Effector memory CD8-positive, alpha-beta T cell (primary cell): Measurements from ENCODE around the gene TMED4.

Source experiments
- ATAC-seq: fragments of 150-1000 bp; cut with Tn5 transposase; replicated peaks from 2 replicates; pipeline ENCODE4 v1.10.0; 2021; ENCODE audit warnings: mild to moderate bottlenecking, moderate library complexity
- DNase-seq, 3 experiments: peaks; one replicate each; pipeline ENCODE4 v3.0.0; 2021
- H3K27ac Mint-ChIP-seq, 2 donors: one replicate each; pipeline ENCODE4 v1.8.0; 2022; ENCODE audit warnings: mild to moderate bottlenecking in 2 of 2, mixed read lengths in 2 of 2, moderate library complexity in 2 of 2
- H3K27me3 Mint-ChIP-seq, 2 donors: one replicate each; pipeline ENCODE4 v1.8.0; 2022; ENCODE audit warnings: mixed read lengths in 2 of 2
- H3K36me3 Mint-ChIP-seq: one replicate; pipeline ENCODE4 v1.8.0; 2022; ENCODE audit warnings: mild to moderate bottlenecking, moderate library complexity, mixed read lengths; ENCODE audit not compliant: insufficient read depth
- H3K4me1 Mint-ChIP-seq, 2 donors: one replicate each; pipeline ENCODE4 v1.8.0; 2022; ENCODE audit warnings: low read depth in 2 of 2, mixed read lengths in 2 of 2
- H3K4me3 Mint-ChIP-seq, 2 donors: one replicate each; pipeline ENCODE4 v1.8.0; 2022; ENCODE audit warnings: mild to moderate bottlenecking in 2 of 2, mixed read lengths in 2 of 2, moderate library complexity in 2 of 2
- H3K9me3 Mint-ChIP-seq, 2 donors: one replicate each; pipeline ENCODE4 v1.8.0; 2022; ENCODE audit warnings: mixed read lengths in 2 of 2
- total RNA-seq, 9 experiments: gene quantifications; one replicate each; lab custom pipeline; 2026; lab: John Stamatoyannopoulos, UW

The TMED4 gene
- total RNA-seq, result 95.7 to 160 (median 129) reads per million in 9 experiments

DNA sequence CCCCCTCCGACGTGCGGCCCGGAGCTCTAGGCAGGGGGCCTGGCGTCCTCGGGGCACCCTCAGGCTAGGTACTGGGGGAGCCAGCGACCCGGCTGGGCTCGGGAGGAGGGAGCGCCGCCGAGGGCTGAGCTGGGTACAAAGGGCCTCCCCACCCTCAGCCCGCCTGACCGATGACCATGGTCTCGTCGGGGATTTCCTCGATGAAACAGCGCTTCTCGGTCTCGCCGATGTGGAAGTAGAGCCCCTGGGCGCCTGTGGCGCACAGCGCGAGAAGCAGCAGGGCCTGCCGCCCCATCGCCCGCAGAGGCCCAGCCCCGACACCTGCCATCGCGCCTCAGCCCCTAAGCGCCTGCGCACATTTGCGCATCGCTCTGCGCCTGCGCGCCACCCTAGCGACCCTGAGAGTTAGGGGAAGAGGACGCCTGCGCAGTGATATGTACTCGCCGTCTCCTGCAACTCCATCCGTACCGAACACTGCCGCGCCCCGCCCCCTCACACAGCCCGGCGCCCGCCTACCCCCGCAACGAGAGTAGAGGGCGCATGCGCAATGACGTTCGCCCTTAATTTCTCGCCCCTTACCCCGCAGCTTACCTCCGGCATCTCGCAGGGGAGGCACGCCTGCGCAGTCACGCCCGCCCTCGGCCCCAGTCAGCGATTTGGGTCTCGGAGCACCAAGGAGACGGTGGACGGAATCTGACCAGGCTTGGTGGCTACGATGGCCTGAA, at the start of gene TMED4:
Gene TMED4, minus strand, starts transcription at position 353 of the 725 bp plus-strand sequence. Its CDS starts 25 bp downstream, at position 328.
- Mint-ChIP-seq H3K4me3 (peak within 1 kb of the TSS; percentile 81 to 82), H3K9me3 (no peaks in the 10 kb centered on the region), H3K27ac (peak within 1 kb of the TSS; percentile 94 to 96), H3K4me1 (peaks cover 25 to 33% of the 10 kb centered on the region in 2 donors), H3K36me3 (peaks cover 53% of the 10 kb centered on the region), H3K27me3 (no peaks in the 10 kb centered on the region)
- DNase-seq, result peak; percentile 100
- ATAC-seq, result peak; percentile 82

DNA sequence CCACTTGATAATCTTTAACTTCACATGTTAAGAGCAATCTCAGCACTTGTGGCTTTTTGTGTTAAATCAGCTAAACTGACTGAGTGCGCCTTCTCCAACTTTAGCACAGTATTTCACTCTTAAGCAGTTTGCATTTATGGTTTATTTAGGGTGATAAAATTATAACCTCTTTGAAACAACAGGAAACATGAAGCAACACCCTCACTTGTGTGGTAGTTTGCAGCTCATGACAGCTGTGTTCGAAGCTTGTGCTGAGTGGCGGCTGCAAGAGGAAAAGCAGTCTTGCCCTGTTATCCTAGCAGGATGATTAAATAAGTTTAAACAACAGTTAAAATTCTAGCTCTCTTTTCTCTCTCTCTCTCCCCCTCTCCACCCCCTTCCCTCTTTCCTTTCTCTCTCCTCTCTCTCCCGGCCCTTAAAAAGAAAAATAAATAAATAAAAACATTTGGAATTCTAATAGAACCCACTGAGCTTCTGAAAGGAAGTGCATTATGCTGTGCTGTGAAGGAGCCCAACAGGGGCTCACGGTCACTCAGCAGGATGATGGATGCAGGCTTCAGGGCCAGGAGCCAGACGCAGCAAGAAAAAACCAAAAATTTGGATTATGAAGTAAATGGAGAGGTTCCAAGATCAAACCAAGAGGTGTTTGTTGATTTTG, 49.6 kb upstream of the TMED4 start:
- Mint-ChIP-seq H3K27ac (peak overlapping the region; percentile 95 to 99), H3K4me3 (peak overlapping the region; percentile 74 to 75), H3K36me3 (peaks cover 71% of the 10 kb centered on the region), H3K27me3 (no peaks in the 10 kb centered on the region), H3K4me1 (peaks cover 70 to 72% of the 10 kb centered on the region in 2 donors), H3K9me3 (no peaks in the 10 kb centered on the region)
- peak; percentile 53 to 61 (median 57) for DNase-seq
- peak; percentile 56 for ATAC-seq

DNA sequence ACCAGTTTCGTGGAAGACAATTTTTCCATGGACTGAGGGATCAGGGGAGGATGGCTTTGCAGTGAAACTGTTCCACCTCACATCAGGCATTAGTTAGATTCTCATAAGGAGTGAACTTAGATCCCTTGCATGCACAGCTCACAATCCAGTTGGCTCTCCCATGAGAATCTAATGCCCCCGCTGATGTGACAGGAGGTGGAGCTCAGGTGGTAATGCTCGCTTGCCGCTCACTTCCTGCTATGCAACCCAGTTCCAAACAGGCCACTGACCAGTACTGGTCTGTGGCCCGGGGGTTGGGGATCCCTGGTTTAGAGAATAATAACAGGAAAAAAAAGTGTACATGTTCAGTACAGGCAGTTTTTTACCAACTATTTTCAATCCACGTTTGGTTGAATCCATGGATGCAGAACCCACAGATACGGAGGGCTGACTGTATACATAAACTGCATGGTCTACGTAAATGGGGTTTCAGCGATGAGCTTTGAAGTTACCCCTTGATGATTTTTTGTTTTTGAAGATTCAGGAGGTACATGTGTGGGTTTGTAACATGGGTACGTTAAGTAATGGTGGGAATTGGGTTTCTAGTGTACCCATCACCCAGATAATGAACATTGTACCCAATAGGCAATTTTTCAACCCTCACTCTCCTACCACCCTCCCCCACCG, 48.9 kb upstream of the TMED4 start:
- DNase-seq (no peak), ATAC-seq (no peak)
- Mint-ChIP-seq H3K9me3 (no peaks in the 10 kb centered on the region), H3K36me3 (peaks cover 77% of the 10 kb centered on the region), H3K4me1 (peaks cover 67 to 74% of the 10 kb centered on the region in 2 donors), H3K27me3 (no peaks in the 10 kb centered on the region), H3K27ac (peak overlapping the region; percentile 95 to 99), H3K4me3 (peak overlapping the region; percentile 74 to 75)

DNA sequence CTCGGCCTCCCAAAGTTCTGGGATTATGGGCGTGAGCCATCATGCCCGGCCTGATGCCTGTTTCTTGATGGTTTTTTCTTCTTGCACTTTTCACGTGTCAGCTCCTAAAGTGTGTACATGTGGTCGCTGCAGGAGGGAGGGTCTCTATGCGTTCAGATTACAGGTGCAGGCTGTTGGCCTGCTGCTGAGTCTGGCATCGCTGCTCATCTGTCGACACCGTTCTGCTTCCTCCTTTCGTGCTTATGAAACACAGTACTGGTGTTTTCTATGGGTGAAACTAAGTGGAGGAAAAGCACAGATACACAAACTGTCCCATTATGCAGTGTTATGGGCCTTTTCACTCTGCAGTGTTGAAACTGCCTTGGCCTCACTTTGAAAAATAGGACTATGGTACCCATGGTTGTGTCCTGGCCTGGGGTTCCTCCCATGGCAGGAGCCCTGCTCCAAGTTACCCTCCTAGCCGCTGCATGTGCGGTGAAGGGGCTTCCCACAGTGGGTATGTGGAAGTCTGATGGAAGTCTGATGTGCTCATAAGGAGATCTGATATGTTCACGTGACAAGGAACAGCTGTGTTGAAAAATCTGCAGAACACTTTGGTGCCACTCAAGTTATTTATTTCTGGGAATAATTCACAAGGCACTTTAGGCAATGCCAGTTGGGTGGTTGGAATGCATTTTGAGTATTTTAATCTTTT, 47.9 kb upstream of the TMED4 start:
- Mint-ChIP-seq H3K4me1 (peaks cover 69 to 72% of the 10 kb centered on the region in 2 donors), H3K4me3 (peak overlapping the region; percentile 74 to 75), H3K36me3 (peaks cover 79% of the 10 kb centered on the region), H3K9me3 (no peaks in the 10 kb centered on the region), H3K27ac (peak overlapping the region; percentile 95 to 99), H3K27me3 (no peaks in the 10 kb centered on the region)
- DNase-seq, result no peak
- no peak for ATAC-seq

DNA sequence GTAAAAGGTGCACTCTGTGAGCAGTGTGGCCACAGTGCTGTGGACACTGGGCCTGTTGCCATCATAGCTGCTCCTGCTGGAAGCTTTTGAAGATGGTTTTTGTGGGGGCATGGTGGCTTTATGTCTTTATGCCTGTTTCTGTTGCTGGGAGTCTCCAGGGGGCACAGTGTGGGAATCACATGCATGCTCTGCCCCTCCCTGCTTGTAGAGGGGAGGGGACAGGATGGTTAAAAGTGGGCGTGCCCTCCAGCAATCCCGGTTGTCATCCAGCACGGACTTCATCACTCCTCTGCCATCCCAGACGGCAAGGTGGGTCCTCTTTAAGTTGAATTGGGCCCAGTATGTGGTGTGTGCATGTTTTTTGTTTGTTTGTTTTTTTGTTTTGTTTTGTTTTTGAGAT, 44.6 kb upstream of the TMED4 start:
- DNase-seq (no peak), ATAC-seq (no peak)
- Mint-ChIP-seq H3K9me3 (no peaks in the 10 kb centered on the region), H3K27ac (peak overlapping the region; percentile 82 to 91), H3K4me1 (peaks cover 70 to 75% of the 10 kb centered on the region in 2 donors), H3K27me3 (no peaks in the 10 kb centered on the region), H3K4me3 (peak overlapping the region; percentile 31 to 69), H3K36me3 (peaks cover 66% of the 10 kb centered on the region)

DNA sequence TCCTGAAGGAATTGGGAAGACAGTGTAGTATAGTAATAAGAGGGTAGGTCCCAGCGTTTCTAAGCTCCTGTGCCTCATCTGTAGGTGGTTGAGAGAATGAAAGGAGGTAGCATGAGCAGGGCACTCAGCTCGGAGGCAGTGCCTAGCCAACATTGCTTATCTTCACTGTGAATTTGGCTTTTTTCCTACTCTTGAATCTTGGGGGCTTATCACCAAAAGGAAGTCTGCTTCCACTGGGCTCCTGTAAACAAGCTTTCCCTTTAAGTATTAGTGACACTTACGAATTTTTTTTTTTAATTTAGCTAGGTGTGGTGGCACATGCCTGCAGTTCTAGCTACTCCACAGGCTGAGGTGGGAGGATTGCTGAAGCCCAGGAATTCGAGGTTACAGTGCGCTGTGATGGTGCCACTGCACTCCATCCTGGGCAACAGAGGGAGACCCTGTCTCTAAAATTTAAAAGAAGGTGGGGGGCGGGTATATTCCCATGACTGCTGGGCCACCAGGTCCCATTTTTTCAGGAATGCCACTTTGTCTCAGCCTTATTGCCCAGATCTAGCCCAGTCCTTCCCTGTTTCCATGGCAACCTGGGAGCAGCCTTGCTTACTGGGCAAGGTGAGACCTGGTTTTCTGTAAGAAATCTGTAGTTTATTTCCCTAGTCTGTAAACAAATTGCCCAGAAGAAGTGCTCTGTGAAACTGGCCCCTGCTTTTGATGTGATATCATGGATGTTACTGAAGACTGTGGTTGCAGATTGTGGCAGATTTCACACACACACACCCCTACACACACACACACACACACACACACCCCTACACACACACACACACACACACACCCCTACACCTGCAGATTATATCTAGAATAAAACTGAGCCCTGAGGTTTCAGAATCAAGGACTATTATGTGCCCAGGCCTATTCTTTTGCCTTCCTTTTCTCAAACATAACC, 43.8 kb upstream of the TMED4 start:
- Mint-ChIP-seq H3K9me3 (no peaks in the 10 kb centered on the region), H3K4me1 (peaks cover 69 to 75% of the 10 kb centered on the region in 2 donors), H3K36me3 (peaks cover 65% of the 10 kb centered on the region), H3K4me3 (peak overlapping the region; percentile 57 to 69), H3K27ac (peak overlapping the region; percentile 82 to 91), H3K27me3 (no peaks in the 10 kb centered on the region)
- ATAC-seq, result peak; percentile 16
- no peak for DNase-seq

DNA sequence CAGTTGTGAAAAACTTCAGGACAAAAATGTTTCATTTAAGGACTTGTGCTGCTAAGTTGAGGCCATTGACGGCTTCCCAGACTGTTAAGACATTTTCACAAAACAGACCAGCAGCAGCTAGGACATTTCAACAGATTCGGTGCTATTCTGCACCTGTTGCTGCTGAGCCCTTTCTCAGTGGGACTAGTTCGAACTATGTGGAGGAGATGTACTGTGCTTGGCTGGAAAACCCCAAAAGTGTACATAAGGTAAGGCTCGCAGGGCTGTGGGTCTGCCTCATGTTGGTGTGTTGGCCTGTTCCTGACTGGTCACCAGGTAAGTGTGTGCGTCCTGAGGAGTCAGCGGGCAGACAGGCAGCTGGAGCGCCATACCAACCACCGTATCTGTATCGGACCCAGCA, 42.3 kb upstream of the TMED4 start:
- Mint-ChIP-seq H3K4me1 (peaks cover 66 to 74% of the 10 kb centered on the region in 2 donors), H3K36me3 (peaks cover 53% of the 10 kb centered on the region), H3K27ac (peak overlapping the region; percentile 82 to 91), H3K4me3 (peak overlapping the region; percentile 57 to 69), H3K27me3 (no peaks in the 10 kb centered on the region), H3K9me3 (no peaks in the 10 kb centered on the region)
- DNase-seq (no peak), ATAC-seq (peak; percentile 34)

DNA sequence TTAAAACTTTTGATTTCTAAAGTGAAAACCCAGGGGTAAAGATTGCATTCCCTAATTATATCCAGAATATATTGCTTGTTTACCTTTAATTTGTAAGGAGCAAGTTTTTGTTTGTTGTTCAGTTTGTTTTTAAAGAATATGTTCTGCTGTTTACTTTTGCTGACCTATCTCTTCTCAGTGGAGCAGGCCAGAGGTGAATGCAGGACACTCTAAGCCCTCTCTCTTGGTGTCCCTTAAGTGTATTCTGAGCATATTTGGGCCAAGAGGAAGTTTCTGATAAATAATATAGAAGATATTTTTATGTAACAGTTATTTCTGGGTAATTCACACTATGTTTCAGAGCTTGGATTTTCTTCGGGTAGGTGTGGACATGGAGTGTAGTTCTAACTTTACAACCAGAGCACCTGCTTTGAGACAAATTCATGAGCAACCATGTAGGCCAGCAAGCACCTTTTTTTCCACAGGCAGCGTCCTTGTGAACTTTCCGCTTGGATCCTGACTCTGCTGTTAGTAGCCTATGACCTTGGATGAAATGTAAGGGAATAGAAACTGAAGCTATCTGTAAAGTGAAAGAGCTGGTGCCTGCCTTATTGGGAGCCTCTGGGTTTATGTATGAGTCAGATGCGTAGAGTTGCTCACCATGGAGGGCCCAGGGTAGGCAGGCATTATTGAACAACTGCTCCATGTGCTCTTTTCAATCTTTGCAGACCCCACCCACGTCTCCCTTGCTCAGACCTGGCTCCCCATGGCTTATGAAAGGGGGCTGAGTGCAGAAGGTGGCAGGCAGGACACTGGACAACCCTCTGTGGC, 40.5 kb upstream of the TMED4 start:
- H3K4me1 Mint-ChIP-seq, result peaks cover 72 to 83% of the 10 kb centered on the region in 2 donors
- H3K27me3 Mint-ChIP-seq, result no peaks in the 10 kb centered on the region
- peak; percentile 34 for ATAC-seq
- H3K27ac Mint-ChIP-seq, result peak overlapping the region; percentile 82 to 91
- H3K36me3 Mint-ChIP-seq, result peaks cover 56% of the 10 kb centered on the region
- peak overlapping the region; percentile 57 to 69 for H3K4me3 Mint-ChIP-seq
- H3K9me3 Mint-ChIP-seq, result no peaks in the 10 kb centered on the region
- DNase-seq, result no peak

DNA sequence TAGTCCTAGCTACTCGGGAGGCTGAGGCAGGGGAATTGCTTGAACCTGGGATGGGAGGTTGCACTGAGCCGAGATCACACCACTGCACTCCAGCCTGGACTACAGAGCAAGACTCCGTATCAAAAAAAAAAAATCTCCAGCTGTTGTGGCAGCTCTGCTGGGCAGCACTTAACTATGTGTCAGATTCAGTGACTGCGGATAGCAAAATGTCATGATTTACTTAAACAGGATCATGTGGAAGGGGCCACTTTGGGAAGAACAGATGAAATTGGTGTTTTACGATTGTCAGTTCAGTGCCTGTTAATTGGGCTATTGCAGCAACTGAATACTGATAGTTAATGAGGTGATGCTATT, 39.7 kb upstream of the TMED4 start:
- peaks cover 76 to 90% of the 10 kb centered on the region in 2 donors for H3K4me1 Mint-ChIP-seq
- H3K27ac Mint-ChIP-seq, result peak overlapping the region; percentile 82 to 91
- DNase-seq, result no peak
- ATAC-seq, result no peak
- no peaks in the 10 kb centered on the region for H3K27me3 Mint-ChIP-seq
- H3K36me3 Mint-ChIP-seq, result peaks cover 51% of the 10 kb centered on the region
- no peaks in the 10 kb centered on the region for H3K9me3 Mint-ChIP-seq
- peak overlapping the region in 1 of 2 donors; percentile 57 for H3K4me3 Mint-ChIP-seq

DNA sequence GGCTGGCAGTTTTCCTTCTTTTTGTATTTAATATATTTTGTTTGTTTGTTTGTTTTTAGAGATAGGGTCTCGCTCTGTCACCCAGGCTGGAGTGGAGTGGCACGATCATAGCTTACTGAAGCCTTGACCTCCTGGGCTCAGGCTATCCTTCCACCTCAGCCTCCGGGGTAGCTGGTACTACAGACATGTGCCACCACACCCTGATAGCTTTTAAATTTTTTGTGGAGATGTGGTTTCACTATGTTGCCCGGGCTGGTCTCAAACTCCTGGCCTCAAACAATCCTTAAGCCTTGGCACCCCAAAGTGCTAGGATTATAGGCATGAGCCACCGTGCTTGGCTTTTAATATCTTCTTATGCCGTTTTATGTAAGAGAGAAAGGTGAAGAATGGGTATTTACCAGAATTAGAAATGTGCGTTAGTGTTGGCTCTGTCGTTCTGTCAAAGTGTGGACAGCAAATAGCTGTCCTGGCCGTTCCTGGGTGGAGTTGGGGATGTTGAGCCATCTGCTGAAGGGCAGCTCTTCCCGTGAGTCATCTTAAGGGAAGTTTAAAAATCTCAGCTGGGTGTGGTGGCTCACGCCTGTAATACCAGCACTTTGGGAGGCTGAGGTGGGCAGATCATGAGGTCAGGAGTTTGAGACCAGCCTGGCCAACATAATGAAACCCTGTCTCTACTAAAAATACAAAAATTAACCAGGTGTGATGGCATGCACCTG, 39.2 kb upstream of the TMED4 start:
- Mint-ChIP-seq H3K27me3 (no peaks in the 10 kb centered on the region), H3K9me3 (no peaks in the 10 kb centered on the region), H3K4me3 (peak overlapping the region in 1 of 2 donors; percentile 57), H3K4me1 (peaks cover 71 to 86% of the 10 kb centered on the region in 2 donors), H3K27ac (peak overlapping the region; percentile 48 to 91), H3K36me3 (peaks cover 46% of the 10 kb centered on the region)
- ATAC-seq (no peak), DNase-seq (no peak)

DNA sequence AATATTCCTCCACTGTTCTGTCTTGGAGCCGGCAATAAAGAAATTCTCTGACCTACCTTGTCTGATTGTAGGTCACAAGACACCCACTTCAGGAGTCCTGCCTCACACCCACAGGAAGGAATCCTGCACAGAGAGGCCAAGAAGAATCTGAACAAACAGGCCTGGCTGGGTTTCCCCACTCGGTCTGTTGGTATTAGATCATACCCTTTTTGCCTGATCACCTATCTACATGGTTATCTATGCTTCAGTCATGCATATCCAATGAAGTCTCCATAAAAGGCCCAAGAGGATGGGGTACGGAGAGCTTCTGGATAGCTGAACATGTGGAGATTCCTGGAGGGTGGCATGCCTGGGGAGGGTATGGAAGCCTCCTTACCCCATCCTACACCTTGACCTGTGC, 36.7 kb upstream of the TMED4 start:
- Mint-ChIP-seq H3K36me3 (peaks cover 22% of the 10 kb centered on the region), H3K4me3 (peak overlapping the region; percentile 37 to 65), H3K9me3 (no peaks in the 10 kb centered on the region), H3K27me3 (no peaks in the 10 kb centered on the region), H3K4me1 (peaks cover 69 to 82% of the 10 kb centered on the region in 2 donors), H3K27ac (peak overlapping the region; percentile 84 to 92)
- DNase-seq, result no peak
- peak; percentile 71 for ATAC-seq
